IMR-90 (cell line): ENCODE data around the gene NELL1. TPM values are rescaled to one million over a fixed set of nuclear protein-coding genes. Genes with fewer than 3 reads are reported as not detected.

Experiments used
- ATAC-seq: fragments of 200-7000 bp; cut with Tn5 transposase; 2 replicates; pipeline ENCODE4 v1.9.1; 2020; ENCODE audit warnings: low read depth, mild to moderate bottlenecking, moderate library complexity
- BruUV-seq: library from RNA; stranded (reverse); fragments of 400-500 nt; replicated peaks from 2 replicates; lab custom pipeline; 2021; lab: Mats Ljungman, UMichigan
- CTCF ChIA-PET: fragments of 300-600 bp; formaldehyde crosslinking; extraction: SDS; loops from one replicate; lab custom pipeline; 2021; ENCODE audit warnings: antibody characterized with exemption; lab: Yijun Ruan, JAX
- POLR2A ChIA-PET: fragments of 300-600 bp; sonication (Branson Sonifier 250); formaldehyde crosslinking; loops from one replicate; lab custom pipeline; 2022; ENCODE audit warnings: antibody characterized with exemption; ENCODE audit not compliant: unreplicated experiment; lab: Charles Lee
- DNase-seq: peaks from one replicate; pipeline ENCODE4 v3.0.0; 2013
- H2AFZ ChIP-seq: replicated peaks from 2 replicates; pipeline ENCODE3; 2013; ENCODE audit warnings: low read length, mild to moderate bottlenecking; ENCODE audit not compliant: poor library complexity
- H2AK5ac ChIP-seq: 2 replicates; pipeline ENCODE4 v1.6.1; 2013; ENCODE audit warnings: low read depth, low read length, inconsistent platforms
- H2AK9ac ChIP-seq: replicated peaks from 2 replicates; pipeline ENCODE3; 2013; ENCODE audit warnings: mild to moderate bottlenecking, low read depth, low read length, moderate library complexity; ENCODE audit not compliant: poor library complexity
- H2BK120ac ChIP-seq: 2 replicates; pipeline ENCODE4 v1.6.1; 2013; ENCODE audit warnings: low read depth, low read length, inconsistent platforms
- H2BK15ac ChIP-seq: 3 replicates; pipeline ENCODE4 v1.6.1; 2013; ENCODE audit warnings: low read depth, low read length, inconsistent platforms
- H2BK20ac ChIP-seq: 2 replicates; pipeline ENCODE4 v1.6.1; 2013; ENCODE audit warnings: low read depth, mild to moderate bottlenecking, inconsistent platforms, low read length, moderate library complexity
- H2BK5ac ChIP-seq: 2 replicates; pipeline ENCODE4 v1.6.1; 2013; ENCODE audit warnings: mild to moderate bottlenecking, low read depth, low read length, inconsistent platforms; ENCODE audit not compliant: poor library complexity, severe bottlenecking
- H3K14ac ChIP-seq: replicated peaks from 2 replicates; pipeline ENCODE4 v1.6.1; 2013; ENCODE audit warnings: low read depth, low read length, inconsistent platforms
- H3K18ac ChIP-seq: 2 replicates; pipeline ENCODE4 v1.6.1; 2013; ENCODE audit warnings: low read depth, low read length, control low read depth
- H3K23ac ChIP-seq: 2 replicates; pipeline ENCODE4 v1.6.1; 2013; ENCODE audit warnings: low read depth, low read length, inconsistent platforms
- H3K27ac ChIP-seq: 2 replicates; pipeline ENCODE4 v1.5.1; 2013; ENCODE audit warnings: mild to moderate bottlenecking, control low read depth, low read length; ENCODE audit not compliant: insufficient read depth
- H3K27me3 ChIP-seq: 2 replicates; pipeline ENCODE4 v1.6.1; 2013; ENCODE audit warnings: low read length; ENCODE audit not compliant: control insufficient read depth, insufficient read depth
- H3K36me3 ChIP-seq: 2 replicates; pipeline ENCODE4 v1.6.1; 2013; ENCODE audit warnings: low read length, mixed read lengths; ENCODE audit not compliant: control insufficient read depth, insufficient read depth
- H3K4ac ChIP-seq: 2 replicates; pipeline ENCODE4 v1.6.1; 2013; ENCODE audit warnings: low read depth, low read length, inconsistent platforms
- H3K4me1 ChIP-seq: 2 replicates; pipeline ENCODE4 v1.6.1; 2013; ENCODE audit warnings: low read length, mixed read lengths; ENCODE audit not compliant: control insufficient read depth, insufficient read depth
- H3K4me2 ChIP-seq: 2 replicates; pipeline ENCODE4 v1.6.1; 2013; ENCODE audit warnings: low read depth, mild to moderate bottlenecking, control low read depth, low read length, moderate library complexity
- H3K4me3 ChIP-seq: 2 replicates; pipeline ENCODE4 v1.5.1; 2013; ENCODE audit warnings: low read depth, mild to moderate bottlenecking, control low read depth, low read length, moderate library complexity; ENCODE audit not compliant: insufficient read depth
- H3K56ac ChIP-seq: 2 replicates; pipeline ENCODE4 v1.6.1; 2013; ENCODE audit warnings: low read length, inconsistent platforms; ENCODE audit not compliant: insufficient read depth; ENCODE audit errors: extremely low read depth
- H3K79me1 ChIP-seq, 2 experiments: 2 replicates each; pipeline ENCODE4 v1.6.1; 2013; ENCODE audit warnings: low read length in 2 of 2, inconsistent platforms in 1 of 2, low read depth in 1 of 2
- H3K9ac ChIP-seq: 2 replicates; pipeline ENCODE4 v1.6.1; 2013; ENCODE audit warnings: low read depth, low read length, control low read depth
- H3K9me1 ChIP-seq: 2 replicates; pipeline ENCODE4 v1.6.1; 2013; ENCODE audit warnings: low read length, inconsistent platforms; ENCODE audit not compliant: insufficient read depth
- H3K9me3 ChIP-seq: 2 replicates; pipeline ENCODE4 v1.6.1; 2013; ENCODE audit warnings: low read length; ENCODE audit not compliant: control insufficient read depth, insufficient read depth
- H4K20me1 ChIP-seq: 2 replicates; pipeline ENCODE4 v1.6.1; 2013; ENCODE audit warnings: low read length, inconsistent platforms; ENCODE audit not compliant: insufficient read depth
- H4K5ac ChIP-seq: 2 replicates; pipeline ENCODE4 v1.6.1; 2013; ENCODE audit warnings: mild to moderate bottlenecking, low read depth, low read length, control low read depth
- H4K8ac ChIP-seq, 2 experiments: 2 replicates each; pipeline ENCODE4 v1.6.1; 2013; ENCODE audit warnings: low read depth in 2 of 2, low read length in 2 of 2, control low read depth in 1 of 2, inconsistent platforms in 1 of 2
- H4K91ac ChIP-seq: 2 replicates; pipeline ENCODE4 v1.6.1; 2013; ENCODE audit warnings: low read depth, low read length, inconsistent platforms; ENCODE audit not compliant: insufficient read depth
- BHLHE40 ChIP-seq: fragments of 150-350 bp; IDR thresholded peaks from 2 replicates; pipeline ENCODE4 v1.6.1; 2016; ENCODE audit warnings: mild to moderate bottlenecking, low read depth, low read length
- CTCF ChIP-seq: conservative IDR thresholded peaks from 2 replicates; pipeline ENCODE4 v1.5.1; 2012; ENCODE audit warnings: mild to moderate bottlenecking, low read depth, low read length, improper control_type of control experiment
- FOS ChIP-seq: fragments of 150-350 bp; IDR thresholded peaks from 2 replicates; pipeline ENCODE4 v1.6.1; 2016; ENCODE audit warnings: low read depth, low read length
- MAFK ChIP-seq: IDR thresholded peaks from 2 replicates; pipeline ENCODE4 v1.6.1; 2012; ENCODE audit warnings: low read depth, low read length, improper control_type of control experiment
- MAZ ChIP-seq: IDR thresholded peaks from 2 replicates; pipeline ENCODE4 v1.6.1; 2012; ENCODE audit warnings: low read depth, mild to moderate bottlenecking, low read length, improper control_type of control experiment, moderate library complexity, borderline replicate concordance
- MXI1 ChIP-seq: IDR thresholded peaks from 2 replicates; pipeline ENCODE4 v1.6.1; 2012; ENCODE audit warnings: low read depth, mild to moderate bottlenecking, low read length, moderate library complexity, borderline replicate concordance
- RAD21 ChIP-seq: IDR thresholded peaks from 2 replicates; pipeline ENCODE4 v1.6.1; 2012; ENCODE audit warnings: low read length, improper control_type of control experiment
- RCOR1 ChIP-seq: IDR thresholded peaks from 2 replicates; pipeline ENCODE4 v1.6.1; 2012; ENCODE audit warnings: mild to moderate bottlenecking, low read length, improper control_type of control experiment; ENCODE audit not compliant: insufficient replicate concordance
- RFX5 ChIP-seq: IDR thresholded peaks from 2 replicates; pipeline ENCODE4 v1.8.0; 2012; ENCODE audit warnings: low read depth, mild to moderate bottlenecking, low read length, moderate library complexity
- SMC3 ChIP-seq: fragments of 150-350 bp; IDR thresholded peaks from 2 replicates; pipeline ENCODE4 v1.6.1; 2016; ENCODE audit warnings: low read depth, mild to moderate bottlenecking, antibody characterized with exemption, low read length, moderate library complexity
- WGBS, 2 experiments: methylation state at CpG; one replicate each; pipeline versions ENCODE4 v1.1.5 to v1.1.7; 2013; ENCODE audit warnings: missing lambda C conversion rate in 2 of 2; ENCODE audit not compliant: insufficient read length in 1 of 2; ENCODE audit errors: extremely low coverage in 2 of 2; 5-methylcytosine and 5-hydroxymethylcytosine counted together
- dilution Hi-C: fragments of 300-500 bp; cut with HindIII; formaldehyde crosslinking; loops from one replicate; pipeline ENCODE4 v1.14.3; 2018; ENCODE audit warnings: low sequenced_read_pairs; ENCODE audit not compliant: unreplicated experiment
- in situ Hi-C: fragments of 300-500 bp; cut with MboI; formaldehyde crosslinking; loops from 3 replicates; pipeline ENCODE4 v1.14.3; 2019; ENCODE audit warnings: low sequenced_read_pairs, inconsistent platforms, mixed read lengths
- intact Hi-C: fragments of 100-400 bp; cut with micrococcal nuclease; formaldehyde crosslinking; loops from 2 replicates; pipeline ENCODE4 v1.10.0; 2022
- polyA plus RNA-seq, 3 experiments: library from polyadenylated mRNA; depleted of rRNA; stranded (reverse); fragments of >200 nt; gene quantifications; 2 replicates each; pipeline ENCODE4 v1.2.3, GENCODE V29; 2012; ENCODE audit warnings: low replicate concordance in 1 of 3
- total RNA-seq: library from RNA; depleted of rRNA; stranded (reverse); fragments of >200 nt; gene quantifications from 2 replicates; pipeline ENCODE4 v1.2.3, GENCODE V29; 2012

NELL1 gene
- total and polyA plus RNA-seq, 2 of the 4 experiments (the other 2 are of a cell fraction) = not detected

- Histone ChIP-seq H3K14ac (no peak overlapping the region), H2AK5ac (no peak overlapping the region), H3K9ac (no peak overlapping the region), H2BK20ac (no peak overlapping the region), H3K18ac (no peak overlapping the region), H3K56ac (no peak overlapping the region), H4K20me1 (no peaks in the 10 kb centered on the region), H4K8ac (no peak overlapping the region), H3K4ac (no peak overlapping the region), H3K9me3 (peaks cover 7% of the 10 kb centered on the region), H2AFZ (no peak overlapping the region), H3K27me3 (no peaks in the 10 kb centered on the region), H3K9me1 (no peaks in the 10 kb centered on the region), H3K4me1 (no peaks in the 10 kb centered on the region), H3K4me2 (no peak overlapping the region), H2BK5ac (no peak overlapping the region), H2AK9ac (no peak overlapping the region), H2BK120ac (no peak overlapping the region), H2BK15ac (no peak overlapping the region), H3K79me1 (no peaks in the 10 kb centered on the region), H3K23ac (no peak overlapping the region), H4K5ac (no peak overlapping the region), H3K36me3 (no peaks in the 10 kb centered on the region), H4K91ac (no peak overlapping the region), H3K4me3 (no peak overlapping the region), H3K27ac (no peak overlapping the region)
- DNase-seq (no peak), ATAC-seq (no peak)
- intact Hi-C loops (no loop called here), in situ Hi-C loops (no loop called here), dilution Hi-C loops (no loop called here)
- 36% methylated on average over 3 of the region's 8 CpGs; no CpG with 5 or more reads in 1 of the 2 experiments for WGBS, 2 experiments
- ChIA-PET CTCF (no interaction called here), POLR2A (no interaction called here)
- no TSS peak for BruUV-seq
- TF ChIP-seq MAZ = no peak
- no peak for TF ChIP-seq RFX5
- TF ChIP-seq RAD21 = no peak
- no peak for TF ChIP-seq BHLHE40
- TF ChIP-seq MAFK = no peak
- no peak for TF ChIP-seq MXI1
- no peak for TF ChIP-seq FOS
- no peak for TF ChIP-seq CTCF
- TF ChIP-seq RCOR1 = no peak
- no peak for TF ChIP-seq SMC3
Observed at GRCh38 chr11:21169639-21170038, 500.3 kb downstream of the NELL1 start.
